Testis (tissue), 2 donors: ENCODE results near the gene TRIM28.
A peak's percentile ranks its signal among the peaks of the same experiment; 100 is the strongest.

ENCODE experiments used
- POLR2A ChIP-seq: fragments of 450-650 bp; IDR thresholded peaks from one replicate; pipeline ENCODE4 v1.6.1; 2017; ENCODE audit warnings: antibody characterized with exemption, mild to moderate bottlenecking, moderate library complexity
- TF ChIP-seq, protein P1 (sequence below), 3 experiments: fragments of 450-650 bp in 2 of 3; fragments of 200-600 bp in 1 of 3; sonication (generic) in 1 of 3; IDR thresholded peaks; one replicate each; pipeline ENCODE4 v1.5.1; 2016 to 2019; ENCODE audit warnings: antibody characterized with exemption in 3 of 3, mild to moderate bottlenecking in 2 of 3, moderate library complexity in 1 of 3

DNA sequence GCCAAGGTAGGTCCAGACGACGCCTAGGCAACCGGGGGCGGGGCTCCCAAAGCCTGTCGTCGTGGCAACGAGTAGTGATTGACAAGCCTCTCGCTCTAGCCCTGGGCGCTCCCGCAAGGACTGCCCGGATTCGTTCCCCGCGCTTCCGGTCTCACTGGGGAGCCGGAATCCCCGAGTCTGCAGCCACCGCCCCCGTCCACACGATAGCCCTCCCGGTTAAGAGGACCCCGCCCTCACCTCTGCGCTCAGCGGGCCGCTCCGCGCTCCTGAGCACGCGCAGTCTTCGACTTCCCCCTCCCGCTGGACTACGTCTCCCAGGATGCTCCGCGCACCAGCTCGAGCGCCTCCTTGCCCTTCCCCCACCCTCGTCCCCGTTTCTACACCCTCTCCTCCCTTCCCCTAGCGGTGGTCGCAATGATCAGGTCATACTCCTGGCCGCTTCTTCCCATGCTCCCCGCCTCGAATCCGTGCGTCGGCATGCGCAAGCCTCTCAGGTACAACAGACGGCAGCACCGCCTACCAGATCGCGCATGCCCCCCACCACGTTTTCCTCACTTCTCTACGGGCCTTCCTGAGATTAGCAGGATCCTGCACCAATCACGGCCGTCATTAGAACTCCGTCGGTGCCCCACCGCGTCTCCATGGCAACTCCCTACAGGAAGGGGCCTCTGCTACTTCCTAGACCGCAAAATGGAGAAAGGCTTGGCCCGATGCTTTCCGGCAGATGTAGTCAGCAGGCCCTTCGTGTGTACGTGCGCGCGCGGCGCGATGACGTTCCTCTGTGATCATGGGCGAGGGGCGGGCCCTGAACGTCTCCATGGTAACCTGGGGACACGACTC is 29.2 kb downstream of the TRIM28 start, which contains the start of gene MZF1:
- TF ChIP-seq, protein P1, sequence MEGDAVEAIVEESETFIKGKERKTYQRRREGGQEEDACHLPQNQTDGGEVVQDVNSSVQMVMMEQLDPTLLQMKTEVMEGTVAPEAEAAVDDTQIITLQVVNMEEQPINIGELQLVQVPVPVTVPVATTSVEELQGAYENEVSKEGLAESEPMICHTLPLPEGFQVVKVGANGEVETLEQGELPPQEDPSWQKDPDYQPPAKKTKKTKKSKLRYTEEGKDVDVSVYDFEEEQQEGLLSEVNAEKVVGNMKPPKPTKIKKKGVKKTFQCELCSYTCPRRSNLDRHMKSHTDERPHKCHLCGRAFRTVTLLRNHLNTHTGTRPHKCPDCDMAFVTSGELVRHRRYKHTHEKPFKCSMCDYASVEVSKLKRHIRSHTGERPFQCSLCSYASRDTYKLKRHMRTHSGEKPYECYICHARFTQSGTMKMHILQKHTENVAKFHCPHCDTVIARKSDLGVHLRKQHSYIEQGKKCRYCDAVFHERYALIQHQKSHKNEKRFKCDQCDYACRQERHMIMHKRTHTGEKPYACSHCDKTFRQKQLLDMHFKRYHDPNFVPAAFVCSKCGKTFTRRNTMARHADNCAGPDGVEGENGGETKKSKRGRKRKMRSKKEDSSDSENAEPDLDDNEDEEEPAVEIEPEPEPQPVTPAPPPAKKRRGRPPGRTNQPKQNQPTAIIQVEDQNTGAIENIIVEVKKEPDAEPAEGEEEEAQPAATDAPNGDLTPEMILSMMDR (IDR thresholded peaks at IDR 0.05) = peak in 2 of 3 experiments; percentile 18 to 30
- no peak for TF ChIP-seq POLR2A
